Stimulated activated memory B cell treated with anti-CD40 and anti-IgM and Interleukin-4, amounts not matched to agents 10 μg/mL and 1 μg/mL and 100 μg/mL, for 72 hours (primary cell): ENCODE results near the gene GIPC2.
A peak's percentile ranks its signal among the peaks of the same experiment; 100 is the strongest.
"Not testable (repeated sequence)": the region's sequence is repeated elsewhere in the genome, so short reads cannot be mapped to it uniquely, and the experiment has no call there.

Experiments used
- ATAC-seq: fragments of 150-1000 bp; cut with Tn5 transposase; 2 replicates; pipeline ENCODE4 v1.10.0; 2021
- H3K27ac Mint-ChIP-seq: one replicate; pipeline ENCODE4 v1.8.0; 2022; ENCODE audit warnings: mild to moderate bottlenecking, mixed read lengths
- H3K27me3 Mint-ChIP-seq: one replicate; pipeline ENCODE4 v1.8.0; 2022; ENCODE audit warnings: mixed read lengths
- H3K36me3 Mint-ChIP-seq: one replicate; pipeline ENCODE4 v1.8.0; 2022; ENCODE audit warnings: mixed read lengths
- H3K4me1 Mint-ChIP-seq: one replicate; pipeline ENCODE4 v1.8.0; 2022; ENCODE audit warnings: mixed read lengths
- H3K4me3 Mint-ChIP-seq: one replicate; pipeline ENCODE4 v1.8.0; 2022; ENCODE audit warnings: mild to moderate bottlenecking, moderate library complexity, mixed read lengths
- H3K9me3 Mint-ChIP-seq: one replicate; pipeline ENCODE4 v1.8.0; 2022; ENCODE audit warnings: mixed read lengths

The GIPC2 gene

DNA sequence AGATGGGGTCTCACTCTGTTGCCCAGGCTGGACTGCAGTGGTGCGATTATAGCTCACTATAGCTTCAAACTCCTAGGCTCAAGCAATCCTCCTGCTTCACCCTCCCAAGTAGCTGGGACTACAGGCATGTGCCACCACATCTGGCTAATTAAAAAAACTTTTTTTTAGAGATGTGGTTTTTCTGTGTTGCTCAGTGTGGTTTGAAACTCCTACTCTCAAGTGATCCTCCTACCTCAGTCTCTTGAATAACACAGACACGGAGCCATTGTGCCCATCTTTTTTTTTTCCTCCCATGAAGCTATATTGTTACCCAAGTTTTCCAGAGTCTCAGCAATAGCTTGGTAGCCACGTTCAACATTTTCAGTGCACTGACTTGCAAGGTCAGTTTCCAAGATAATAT, 2.7 kb downstream of the GIPC2 start:
- Mint-ChIP-seq H3K4me3 (no peak overlapping the region), H3K36me3 (no peaks in the 10 kb centered on the region), H3K9me3 (no peaks in the 10 kb centered on the region), H3K27ac (no peak overlapping the region), H3K27me3 (peaks cover 81% of the 10 kb centered on the region), H3K4me1 (peaks cover 23% of the 10 kb centered on the region)
- no peak for ATAC-seq

DNA sequence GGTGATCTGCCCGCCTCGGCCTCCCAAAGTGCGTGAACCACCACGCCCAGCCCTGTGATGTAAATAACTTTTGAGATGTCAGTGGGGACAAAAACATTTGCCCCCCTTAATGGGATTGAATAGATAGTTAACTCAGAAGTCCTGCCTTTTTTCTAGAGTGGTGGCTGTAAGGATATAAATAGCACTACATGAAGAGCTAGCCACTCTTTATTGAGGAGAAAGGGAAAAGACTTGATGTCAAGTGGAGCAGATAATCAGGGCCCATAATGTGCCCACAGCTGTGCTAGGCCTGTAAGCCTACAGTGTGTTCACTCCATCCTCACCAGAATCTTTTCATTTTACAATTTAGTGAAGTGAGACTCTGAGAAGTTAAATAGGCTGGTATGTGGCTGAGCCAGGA, 3.6 kb downstream of the GIPC2 start:
- no peak for ATAC-seq
- H3K27ac Mint-ChIP-seq = no peak overlapping the region
- H3K4me1 Mint-ChIP-seq = peaks cover 21% of the 10 kb centered on the region
- H3K27me3 Mint-ChIP-seq = peaks cover 78% of the 10 kb centered on the region
- H3K9me3 Mint-ChIP-seq = no peaks in the 10 kb centered on the region
- no peaks in the 10 kb centered on the region for H3K36me3 Mint-ChIP-seq
- no peak overlapping the region for H3K4me3 Mint-ChIP-seq

DNA sequence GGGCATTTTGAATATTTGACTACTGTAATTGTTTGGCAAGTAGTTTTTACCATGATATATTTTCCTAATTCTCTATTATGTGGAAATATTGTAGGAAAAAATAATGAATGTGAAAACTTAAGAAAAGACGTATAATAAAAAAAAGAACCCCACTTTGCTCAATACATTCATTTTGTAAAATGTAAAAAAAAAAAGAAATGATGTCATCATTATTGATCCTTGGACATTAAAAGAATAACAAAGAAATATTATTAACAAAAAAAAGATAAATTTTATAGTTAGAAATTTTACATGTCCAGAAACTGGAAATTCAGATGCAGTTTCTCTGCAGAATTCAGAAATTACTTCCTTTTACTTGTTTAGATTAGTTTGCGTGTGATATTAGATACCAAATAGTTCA, 5.2 kb downstream of the GIPC2 start:
- Mint-ChIP-seq H3K4me1 (peaks cover 9% of the 10 kb centered on the region), H3K27me3 (peaks cover 62% of the 10 kb centered on the region), H3K27ac (no peak overlapping the region), H3K36me3 (no peaks in the 10 kb centered on the region), H3K9me3 (peaks cover 3% of the 10 kb centered on the region), H3K4me3 (no peak overlapping the region)
- no peak for ATAC-seq

DNA sequence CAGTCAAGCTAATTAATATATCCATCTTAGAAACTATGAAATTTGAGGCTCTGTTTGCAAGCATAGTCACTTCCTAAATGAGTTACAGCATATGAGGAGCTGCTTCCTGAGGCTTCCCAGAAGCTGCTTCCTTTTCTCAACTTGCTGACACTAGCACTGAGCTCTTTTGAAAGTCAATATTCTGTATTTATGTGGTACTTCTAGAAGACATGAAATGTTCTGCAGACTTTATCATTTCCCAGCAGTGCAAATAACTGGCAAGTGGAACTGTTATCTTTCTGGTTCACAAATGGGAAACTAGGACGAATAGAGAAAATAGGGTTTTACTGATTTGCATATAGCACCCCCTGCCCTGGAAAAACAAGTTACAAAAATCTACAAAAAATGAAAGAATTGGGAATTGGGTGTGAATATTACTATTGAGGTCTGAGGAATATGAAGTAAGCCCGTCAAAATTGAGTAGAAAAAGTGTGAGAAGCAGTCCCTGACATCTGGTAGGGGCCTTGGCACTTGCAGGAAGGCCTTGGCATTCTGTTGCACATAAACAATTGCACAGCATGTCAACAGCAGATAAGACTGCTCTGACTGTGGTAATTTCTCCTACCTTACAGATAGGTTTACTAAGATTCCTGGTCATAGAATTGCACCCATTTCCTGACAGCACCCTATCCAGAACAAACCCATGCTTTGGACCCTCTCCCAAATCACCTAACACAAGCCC, 7.1 kb downstream of the GIPC2 start:
- ATAC-seq = no peak
- H3K4me1 Mint-ChIP-seq = no peaks in the 10 kb centered on the region
- H3K27ac Mint-ChIP-seq = no peak overlapping the region
- H3K27me3 Mint-ChIP-seq = peaks cover 57% of the 10 kb centered on the region
- no peaks in the 10 kb centered on the region for H3K36me3 Mint-ChIP-seq
- no peak overlapping the region for H3K4me3 Mint-ChIP-seq
- peaks cover 3% of the 10 kb centered on the region for H3K9me3 Mint-ChIP-seq

DNA sequence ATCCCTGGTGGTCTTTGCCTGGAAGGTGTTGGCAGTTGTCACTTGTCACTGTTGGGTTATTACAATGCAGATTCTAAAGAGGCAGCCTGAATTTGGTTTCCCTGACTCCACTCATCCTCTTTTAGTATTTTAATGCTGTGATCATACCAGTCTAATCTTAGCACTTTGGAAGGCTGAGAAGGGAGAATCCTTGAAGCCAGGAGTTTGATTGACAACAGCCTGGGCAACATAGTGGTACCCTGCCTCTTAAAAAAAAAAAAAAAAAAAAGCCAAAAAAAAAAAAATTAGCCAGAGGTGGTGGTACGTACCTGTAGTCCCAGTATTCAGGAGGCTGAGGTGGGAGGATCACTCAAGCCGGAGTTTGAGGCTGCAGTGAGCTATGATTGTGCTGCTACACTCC, 7.7 kb downstream of the GIPC2 start:
- H3K27ac Mint-ChIP-seq = no peak overlapping the region
- no peaks in the 10 kb centered on the region for H3K4me1 Mint-ChIP-seq
- H3K27me3 Mint-ChIP-seq = peaks cover 51% of the 10 kb centered on the region
- H3K4me3 Mint-ChIP-seq = no peak overlapping the region
- peaks cover 3% of the 10 kb centered on the region for H3K9me3 Mint-ChIP-seq
- ATAC-seq = no peak
- no peaks in the 10 kb centered on the region for H3K36me3 Mint-ChIP-seq

DNA sequence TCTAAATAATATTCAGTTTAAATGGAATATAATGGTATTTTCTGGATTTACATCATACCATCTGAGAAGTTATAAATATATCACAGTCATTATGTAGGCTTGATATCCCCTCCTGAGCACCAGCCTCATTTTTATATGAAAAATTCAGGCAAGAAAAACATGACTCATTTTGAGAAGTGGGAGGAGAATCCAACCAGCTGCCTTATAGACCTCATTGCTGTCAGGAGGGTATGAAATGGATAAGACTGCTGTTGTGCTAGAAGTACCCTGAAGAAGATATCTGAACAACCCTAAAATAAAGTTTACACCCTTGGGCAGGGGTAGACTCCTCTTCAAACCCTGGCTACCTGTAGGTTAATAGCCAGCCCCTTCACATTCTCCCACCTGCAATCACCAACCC, 8.8 kb downstream of the GIPC2 start:
- Mint-ChIP-seq H3K4me1 (no peaks in the 10 kb centered on the region), H3K27me3 (peaks cover 40% of the 10 kb centered on the region), H3K27ac (no peak overlapping the region), H3K4me3 (no peak overlapping the region), H3K9me3 (peaks cover 3% of the 10 kb centered on the region), H3K36me3 (no peaks in the 10 kb centered on the region)
- ATAC-seq = no peak

DNA sequence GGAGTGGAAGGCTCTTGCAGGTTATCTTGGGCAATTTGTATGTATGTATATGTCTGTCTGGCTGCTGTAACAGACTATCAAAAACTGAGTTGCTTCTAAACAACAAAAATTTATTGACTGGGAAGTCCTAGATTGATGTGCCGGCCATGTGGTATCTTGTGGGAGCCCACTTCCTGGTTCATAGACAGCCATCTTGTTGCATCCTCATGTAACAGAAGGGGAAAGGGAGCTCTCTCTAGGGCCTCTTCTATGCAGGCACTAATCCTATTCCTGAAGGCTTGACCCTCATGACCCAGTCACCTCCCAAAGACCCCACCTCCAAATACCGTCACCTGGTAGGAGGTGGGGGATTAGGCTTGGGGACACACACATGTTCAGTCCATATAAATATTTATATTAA, 9.2 kb downstream of the GIPC2 start:
- no peaks in the 10 kb centered on the region for H3K4me1 Mint-ChIP-seq
- ATAC-seq = no peak
- peaks cover 36% of the 10 kb centered on the region for H3K27me3 Mint-ChIP-seq
- no peaks in the 10 kb centered on the region for H3K36me3 Mint-ChIP-seq
- peaks cover 3% of the 10 kb centered on the region for H3K9me3 Mint-ChIP-seq
- H3K27ac Mint-ChIP-seq = no peak overlapping the region
- no peak overlapping the region for H3K4me3 Mint-ChIP-seq

DNA sequence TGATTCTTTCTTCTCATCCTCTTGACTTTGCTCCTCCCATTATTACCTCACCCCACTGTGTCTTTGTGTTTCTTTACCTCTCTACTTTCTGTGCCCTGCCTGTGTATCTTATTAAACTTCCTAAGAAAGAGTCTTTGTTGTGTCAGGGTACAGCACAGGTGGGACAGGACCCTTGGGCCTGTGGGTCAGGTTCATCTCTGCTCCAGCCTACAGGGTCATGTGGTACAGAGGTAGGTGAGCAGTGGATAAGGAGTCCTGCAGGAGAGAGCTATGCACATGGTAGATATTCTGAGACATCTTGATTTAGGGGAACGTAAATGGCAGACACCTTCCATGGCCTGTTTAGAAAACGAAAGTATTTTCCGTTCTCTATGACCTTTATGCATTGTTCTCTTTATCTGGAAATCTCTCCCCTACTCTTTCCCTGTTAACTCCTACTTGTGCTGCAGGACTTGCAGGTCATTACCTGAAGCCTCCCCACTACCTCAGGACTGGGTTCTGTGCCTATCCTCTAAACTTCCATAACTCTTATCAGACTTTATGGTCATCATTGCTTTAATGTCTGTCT, 9.9 kb downstream of the GIPC2 start:
- Mint-ChIP-seq H3K9me3 (peaks cover 3% of the 10 kb centered on the region), H3K4me1 (no peaks in the 10 kb centered on the region), H3K4me3 (no peak overlapping the region), H3K27ac (no peak overlapping the region), H3K27me3 (peaks cover 29% of the 10 kb centered on the region), H3K36me3 (no peaks in the 10 kb centered on the region)
- peak; percentile 50 for ATAC-seq

DNA sequence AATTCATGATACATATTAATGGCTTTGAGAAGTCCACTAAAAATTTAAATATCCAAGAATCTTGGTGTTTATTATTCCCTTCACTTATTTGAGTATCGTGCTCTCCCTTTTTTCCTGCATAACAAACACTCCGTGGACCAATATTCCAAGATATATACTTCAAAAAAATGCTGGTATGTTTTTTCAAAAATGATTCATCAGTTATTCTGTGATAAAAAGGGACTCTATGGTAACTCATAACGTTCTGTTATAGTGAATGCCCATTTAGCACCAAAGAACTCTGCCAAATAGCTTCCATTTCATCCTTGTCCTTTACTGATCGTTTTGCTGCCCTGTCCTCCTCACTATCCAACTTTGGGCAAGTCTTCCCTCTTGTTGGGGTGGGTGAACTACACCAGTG, 12.9 kb downstream of the GIPC2 start:
- H3K9me3 Mint-ChIP-seq = peaks cover 3% of the 10 kb centered on the region
- H3K4me3 Mint-ChIP-seq = no peak overlapping the region
- no peak overlapping the region for H3K27ac Mint-ChIP-seq
- ATAC-seq = no peak
- no peaks in the 10 kb centered on the region for H3K36me3 Mint-ChIP-seq
- H3K27me3 Mint-ChIP-seq = peaks cover 14% of the 10 kb centered on the region
- peaks cover 8% of the 10 kb centered on the region for H3K4me1 Mint-ChIP-seq

DNA sequence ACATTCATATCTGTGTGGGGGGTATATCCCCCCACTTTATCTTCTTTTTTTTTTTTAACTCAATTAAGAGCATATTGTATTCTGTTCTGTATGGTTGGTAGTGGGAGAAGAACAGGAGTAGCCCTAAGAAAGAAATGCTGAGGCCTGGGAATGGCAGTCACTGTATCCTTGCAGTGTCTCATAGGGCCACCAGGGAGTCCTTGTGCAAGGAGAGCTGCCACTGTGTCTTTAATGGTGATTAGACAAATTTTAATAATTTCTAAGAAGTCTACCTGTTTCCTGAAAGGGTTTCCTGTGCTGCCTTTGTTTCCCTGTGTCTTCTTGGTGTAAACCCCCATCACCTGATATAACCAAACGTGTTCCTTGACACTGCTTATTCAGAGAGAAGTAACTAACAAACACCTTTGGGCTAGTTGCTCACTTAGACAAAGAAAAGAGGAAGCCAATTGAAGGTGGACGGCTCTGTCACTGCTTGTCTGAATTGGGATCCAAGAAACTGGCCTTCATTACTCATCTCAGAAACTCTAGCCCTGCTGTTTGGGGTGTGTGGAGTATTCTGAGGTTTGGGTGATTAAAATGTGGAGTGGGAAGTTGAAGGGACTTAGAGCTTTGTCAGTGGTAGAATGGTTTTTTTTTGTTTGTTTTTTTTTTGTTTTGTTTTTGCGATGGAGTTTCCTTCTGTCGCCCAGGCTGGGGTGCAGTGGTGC, 15.2 kb downstream of the GIPC2 start:
- Mint-ChIP-seq H3K27me3 (peaks cover 14% of the 10 kb centered on the region), H3K9me3 (no peaks in the 10 kb centered on the region), H3K36me3 (no peaks in the 10 kb centered on the region), H3K4me3 (no peak overlapping the region), H3K27ac (no peak overlapping the region), H3K4me1 (peaks cover 8% of the 10 kb centered on the region)
- ATAC-seq = peak; percentile 81

DNA sequence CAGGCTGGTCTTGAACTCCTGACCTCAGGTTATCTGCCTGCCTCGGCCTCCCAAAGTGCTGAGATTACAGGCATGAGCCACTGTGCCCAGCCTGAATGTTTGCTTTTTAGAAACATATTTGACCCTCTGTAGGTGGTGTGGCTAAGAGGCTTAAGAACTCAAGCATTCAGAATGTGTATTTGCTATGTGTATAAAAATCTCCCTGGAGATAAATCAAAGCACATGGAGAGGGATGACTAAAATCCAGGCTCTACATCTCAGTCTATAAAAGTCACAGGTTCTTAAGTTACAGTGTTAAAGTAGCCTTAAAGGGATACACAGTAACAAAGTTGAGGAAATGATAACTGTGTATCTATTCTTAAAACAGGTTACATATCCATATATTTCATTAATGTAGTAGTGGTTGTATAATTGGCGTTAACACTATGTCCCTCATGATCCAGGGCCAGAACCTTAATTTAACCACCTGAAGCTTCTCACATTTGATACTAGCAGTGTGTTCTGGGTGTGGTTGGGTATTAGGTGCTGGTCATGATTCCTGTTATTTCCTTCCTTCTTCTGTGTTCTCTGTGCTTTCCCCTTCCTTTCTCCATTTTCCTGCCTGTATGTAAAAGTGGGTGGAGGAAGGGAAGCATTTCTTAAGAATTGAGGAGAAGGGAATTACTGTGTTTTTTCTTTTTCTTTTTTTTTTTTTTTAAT, 16.2 kb downstream of the GIPC2 start:
- no peak for ATAC-seq
- no peaks in the 10 kb centered on the region for H3K36me3 Mint-ChIP-seq
- no peak overlapping the region for H3K27ac Mint-ChIP-seq
- no peaks in the 10 kb centered on the region for H3K9me3 Mint-ChIP-seq
- H3K4me1 Mint-ChIP-seq = peaks cover 8% of the 10 kb centered on the region
- peaks cover 4% of the 10 kb centered on the region for H3K27me3 Mint-ChIP-seq
- no peak overlapping the region for H3K4me3 Mint-ChIP-seq

DNA sequence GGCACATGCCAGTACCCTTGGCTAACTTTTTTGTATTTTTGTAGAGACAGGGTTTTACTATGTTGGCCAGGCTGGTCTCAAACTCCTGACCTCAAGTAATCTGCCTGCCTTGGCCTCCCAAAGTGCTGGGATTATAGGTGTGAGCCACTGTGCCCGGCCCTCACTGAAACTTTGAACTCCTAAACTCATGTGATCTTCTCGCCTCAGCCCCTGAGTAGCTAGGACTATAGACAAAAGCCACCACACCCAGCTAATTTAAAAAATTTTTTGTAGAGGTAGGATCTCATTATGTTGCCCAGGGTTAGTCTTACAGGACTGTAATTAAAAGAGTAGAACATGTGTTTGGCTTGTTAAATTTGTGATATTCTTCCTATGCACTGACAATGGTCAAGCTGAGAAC, 19.1 kb downstream of the GIPC2 start:
- H3K27me3 Mint-ChIP-seq = not testable (repeated sequence)

DNA sequence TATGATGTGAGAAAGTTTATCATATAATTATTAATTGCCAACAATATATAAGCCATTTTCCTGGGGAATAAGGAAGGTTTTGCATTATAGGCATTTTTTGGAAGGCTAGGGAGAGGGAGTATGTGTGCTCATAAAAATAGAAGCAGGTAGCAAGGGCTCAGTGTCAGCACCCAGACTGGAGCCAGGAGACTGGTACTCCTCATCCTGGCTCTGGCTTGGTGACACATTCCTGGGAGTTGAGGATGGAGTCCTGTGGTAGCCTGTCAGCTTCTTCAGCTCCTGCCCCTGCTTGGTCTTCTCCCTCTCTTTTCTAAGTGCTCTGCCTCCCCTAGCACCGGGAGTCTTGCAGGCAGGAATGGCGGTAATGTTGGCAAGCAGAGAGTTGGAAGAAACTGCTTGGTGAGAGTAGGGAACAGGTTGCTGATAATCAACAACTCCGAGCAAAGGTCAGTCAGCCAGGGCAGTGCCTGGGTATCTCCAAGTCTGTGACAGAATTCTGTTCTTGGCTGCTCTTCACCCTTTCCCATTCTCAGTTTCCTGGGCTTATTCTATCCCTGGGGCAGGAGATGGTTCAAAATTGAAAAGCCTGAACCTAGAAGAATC, 23.0 kb downstream of the GIPC2 start:
- Mint-ChIP-seq H3K27ac (no peak overlapping the region), H3K4me3 (no peak overlapping the region), H3K4me1 (peaks cover 6% of the 10 kb centered on the region), H3K27me3 (peaks cover 10% of the 10 kb centered on the region), H3K36me3 (no peaks in the 10 kb centered on the region), H3K9me3 (no peaks in the 10 kb centered on the region)
- peak; percentile 48 for ATAC-seq

More for the DNA sequence above, 19.1 kb downstream of the GIPC2 start:
- not testable (repeated sequence) for H3K9me3 Mint-ChIP-seq, H3K27ac Mint-ChIP-seq, H3K4me3 Mint-ChIP-seq, H3K4me1 Mint-ChIP-seq, H3K36me3 Mint-ChIP-seq, ATAC-seq

DNA sequence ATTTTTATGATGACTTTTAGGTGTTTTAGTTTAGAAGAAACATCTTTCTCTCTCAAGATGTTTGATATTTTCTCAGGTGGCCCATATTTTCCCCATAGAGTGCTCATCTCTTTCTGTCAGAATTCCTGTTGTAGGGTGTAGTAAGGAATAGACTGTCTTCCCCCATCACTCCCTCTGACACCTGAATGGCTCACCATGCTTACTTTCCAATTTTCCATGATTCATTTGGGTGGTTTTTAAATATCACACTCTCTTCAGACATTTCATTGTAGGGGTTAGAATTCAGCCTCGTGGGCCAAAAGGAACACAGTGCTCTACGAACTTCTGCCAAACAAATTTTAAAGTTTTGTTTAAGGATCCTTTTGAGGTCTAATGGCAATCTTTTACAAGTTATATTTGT, 24.0 kb downstream of the GIPC2 start:
- H3K9me3 Mint-ChIP-seq = no peaks in the 10 kb centered on the region
- H3K27me3 Mint-ChIP-seq = peaks cover 10% of the 10 kb centered on the region
- no peaks in the 10 kb centered on the region for H3K36me3 Mint-ChIP-seq
- H3K4me3 Mint-ChIP-seq = no peak overlapping the region
- ATAC-seq = no peak
- H3K27ac Mint-ChIP-seq = no peak overlapping the region
- H3K4me1 Mint-ChIP-seq = peaks cover 6% of the 10 kb centered on the region

DNA sequence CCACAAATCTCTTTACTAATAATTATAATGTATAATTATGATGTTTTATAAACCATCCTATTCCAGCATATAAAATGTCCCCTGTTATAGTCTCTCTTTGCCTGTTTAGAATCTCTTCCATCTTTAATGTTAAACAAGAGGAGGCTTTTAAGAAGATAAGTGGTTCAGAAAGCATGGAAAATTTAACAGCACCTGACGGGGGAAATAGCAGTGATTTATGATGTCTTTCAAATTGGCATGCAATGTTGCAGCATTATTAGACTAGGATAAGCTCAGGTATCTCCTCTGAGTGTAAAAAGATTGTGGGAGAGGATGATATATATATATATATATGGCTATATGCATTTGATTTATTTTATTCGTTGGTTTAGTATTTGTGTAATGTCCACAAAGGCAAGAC, 24.4 kb downstream of the GIPC2 start:
- peaks cover 6% of the 10 kb centered on the region for H3K4me1 Mint-ChIP-seq
- no peak overlapping the region for H3K4me3 Mint-ChIP-seq
- H3K9me3 Mint-ChIP-seq = no peaks in the 10 kb centered on the region
- peaks cover 10% of the 10 kb centered on the region for H3K27me3 Mint-ChIP-seq
- no peak for ATAC-seq
- no peaks in the 10 kb centered on the region for H3K36me3 Mint-ChIP-seq
- H3K27ac Mint-ChIP-seq = no peak overlapping the region
